ENCODE results near the gene PIBF1. TPM values are rescaled to one million over a fixed set of nuclear protein-coding genes. Genes with fewer than 3 reads are reported as not detected.
"Not testable (repeated sequence)": the region's sequence is repeated elsewhere in the genome, so short reads cannot be mapped to it uniquely, and the experiment has no call there.

The PIBF1 gene
- total RNA-seq, 2 experiments from 2014 or later = 25.5 to 28.6 TPM

DNA sequence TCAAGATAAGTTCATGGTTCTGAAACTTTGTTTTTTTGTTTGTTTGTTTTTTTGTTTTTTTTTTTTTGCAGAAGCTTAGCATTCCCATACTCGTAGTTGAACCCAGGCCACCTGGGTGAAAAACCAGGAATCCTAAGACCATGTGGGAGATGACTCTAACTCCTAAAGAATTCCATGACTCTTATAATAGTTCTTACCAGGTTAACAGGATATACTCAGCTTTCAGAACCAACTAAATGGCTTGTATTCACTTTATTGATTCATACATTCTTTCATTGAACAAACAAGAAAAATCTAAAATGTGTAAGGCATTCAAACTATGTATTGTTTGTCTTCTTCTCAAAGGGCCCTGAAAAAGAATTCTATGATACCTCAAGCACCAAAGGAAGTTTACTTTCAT, 236.4 kb downstream of the PIBF1 start:
- ATAC-seq (ENCODE audit: low read depth) = no peak
- POLR2A ChIA-PET = no interaction called here
- H3K27me3 Mint-ChIP-seq = no peaks in the 10 kb centered on the region
- no peaks in the 10 kb centered on the region for H3K4me1 Mint-ChIP-seq
- peaks cover 14% of the 10 kb centered on the region for H3K36me3 Mint-ChIP-seq
- no peak overlapping the region for H3K4me3 Mint-ChIP-seq
- no peak overlapping the region for H3K27ac Mint-ChIP-seq
- no peak for DNase-seq
- no peaks in the 10 kb centered on the region for H3K9me3 Mint-ChIP-seq

DNA sequence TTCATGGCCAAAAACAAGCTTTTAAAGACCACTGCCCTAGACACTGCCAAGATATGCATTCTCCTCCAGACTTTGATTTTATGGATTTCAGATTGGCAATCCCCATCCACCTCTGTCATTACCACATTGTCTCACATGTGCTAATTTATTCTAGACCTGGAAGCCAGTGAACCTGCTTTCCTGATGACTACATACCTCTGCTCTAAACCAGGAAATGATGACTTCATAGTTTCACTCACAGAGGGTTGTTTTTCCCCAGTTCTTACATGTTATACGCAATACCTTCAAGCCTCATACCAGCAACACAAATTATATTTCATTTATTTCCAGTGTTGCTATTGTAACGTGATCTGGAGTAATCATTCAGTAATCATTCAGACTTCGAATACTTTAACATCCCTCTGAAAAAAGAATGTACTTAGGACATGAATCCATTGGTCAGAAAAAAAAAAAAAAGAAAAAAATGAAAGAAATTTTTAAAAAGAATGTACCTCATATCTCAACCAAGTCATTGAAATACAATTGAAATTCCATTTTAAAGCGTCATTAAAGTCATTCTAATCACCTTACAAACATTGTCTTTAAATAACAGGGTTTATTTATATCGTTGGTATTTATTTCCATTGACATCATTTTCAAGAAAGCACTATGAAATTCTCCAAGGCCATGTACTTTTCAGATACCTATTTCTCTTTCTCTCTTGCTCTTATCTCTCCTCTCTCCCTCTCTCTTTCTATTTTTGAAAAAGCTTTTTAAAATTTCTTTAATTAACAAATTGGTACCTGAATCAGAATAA, 243.5 kb downstream of the PIBF1 start:
- no peaks in the 10 kb centered on the region for H3K9me3 Mint-ChIP-seq
- H3K27ac Mint-ChIP-seq = no peak overlapping the region
- no peak for DNase-seq
- H3K4me1 Mint-ChIP-seq = peaks cover 2% of the 10 kb centered on the region
- POLR2A ChIA-PET = no interaction called here
- no peak for ATAC-seq (ENCODE audit: low read depth)
- H3K27me3 Mint-ChIP-seq = no peaks in the 10 kb centered on the region
- H3K4me3 Mint-ChIP-seq = no peak overlapping the region
- peaks cover 7% of the 10 kb centered on the region for H3K36me3 Mint-ChIP-seq

DNA sequence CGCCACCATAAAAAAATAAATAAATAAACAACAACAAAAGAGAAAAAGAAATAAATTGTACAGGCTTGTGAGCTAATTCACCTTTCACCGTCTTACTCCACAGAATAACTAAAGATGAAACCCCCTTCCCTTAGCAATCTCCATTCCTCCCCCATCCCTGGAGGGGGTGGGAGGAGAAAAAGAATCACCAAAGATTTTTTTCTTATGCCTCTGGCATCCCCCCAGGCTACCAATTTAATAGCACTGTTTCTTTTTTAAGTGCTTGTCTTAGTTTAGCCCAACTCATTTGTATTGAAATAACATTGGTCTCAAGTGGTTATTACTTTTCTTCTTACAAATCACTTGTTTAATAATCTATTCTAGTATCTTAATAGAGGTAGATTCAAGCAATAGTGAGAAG, 253.0 kb downstream of the PIBF1 start:
- ATAC-seq (ENCODE audit: low read depth) = no peak
- H3K4me1 Mint-ChIP-seq = no peaks in the 10 kb centered on the region
- no peaks in the 10 kb centered on the region for H3K27me3 Mint-ChIP-seq
- POLR2A ChIA-PET = no interaction called here
- no peak for DNase-seq
- H3K27ac Mint-ChIP-seq = no peak overlapping the region
- H3K4me3 Mint-ChIP-seq = no peak overlapping the region
- H3K36me3 Mint-ChIP-seq = no peaks in the 10 kb centered on the region
- H3K9me3 Mint-ChIP-seq = no peaks in the 10 kb centered on the region

DNA sequence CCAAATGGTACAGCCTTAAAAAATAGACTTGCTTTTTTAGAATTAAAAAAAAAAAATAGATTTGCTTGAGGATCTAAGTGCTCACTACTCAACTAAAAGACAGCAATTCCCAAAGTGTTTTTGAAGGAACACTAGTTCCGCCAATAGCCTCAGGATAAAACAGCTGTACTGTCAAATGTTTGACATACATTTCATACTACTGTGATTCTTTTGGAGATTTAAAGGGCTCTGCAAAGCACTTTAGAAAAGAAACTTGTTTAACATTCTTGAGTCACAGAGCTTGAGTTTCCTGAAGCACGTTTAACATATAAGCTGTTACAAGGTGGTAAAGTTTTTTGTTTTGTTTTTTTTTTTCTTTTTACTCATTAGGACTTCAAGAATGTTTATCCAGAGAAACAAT, 253.7 kb downstream of the PIBF1 start:
- no peak overlapping the region for H3K4me3 Mint-ChIP-seq
- H3K4me1 Mint-ChIP-seq = no peaks in the 10 kb centered on the region
- no peak for ATAC-seq (ENCODE audit: low read depth)
- H3K36me3 Mint-ChIP-seq = no peaks in the 10 kb centered on the region
- no peaks in the 10 kb centered on the region for H3K9me3 Mint-ChIP-seq
- no peak overlapping the region for H3K27ac Mint-ChIP-seq
- no peaks in the 10 kb centered on the region for H3K27me3 Mint-ChIP-seq
- POLR2A ChIA-PET = interaction anchor here (0.7 kb wide), 1 partner anchor 33 kb away, joined by 3 read pairs; no protein-coding TSS in a partner anchor
- DNase-seq = no peak

DNA sequence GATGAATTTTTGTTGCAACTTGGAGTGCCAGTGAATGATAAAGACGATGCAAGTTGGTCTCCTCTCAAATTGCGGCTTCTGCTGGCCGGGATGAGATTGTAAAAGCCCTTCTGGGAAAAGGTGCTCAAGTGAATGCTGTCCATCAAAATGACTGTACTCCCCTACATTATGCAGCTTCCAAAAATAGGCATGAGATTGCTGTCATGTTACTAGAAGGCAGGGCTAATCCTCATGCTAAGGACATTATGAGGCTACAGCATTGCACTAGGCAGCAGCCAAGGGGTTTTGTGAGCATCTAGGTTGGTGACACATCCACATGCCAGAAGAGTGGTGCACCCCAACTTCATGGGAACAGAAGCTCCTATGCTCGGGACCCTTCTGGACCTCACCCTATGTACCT, 254.6 kb downstream of the PIBF1 start:
- POLR2A ChIA-PET = no interaction called here
- Mint-ChIP-seq H3K27me3 (no peaks in the 10 kb centered on the region), H3K9me3 (no peaks in the 10 kb centered on the region), H3K27ac (no peak overlapping the region), H3K36me3 (no peaks in the 10 kb centered on the region), H3K4me3 (no peak overlapping the region), H3K4me1 (no peaks in the 10 kb centered on the region)
- DNase-seq = no peak
- no peak for ATAC-seq (ENCODE audit: low read depth)

DNA sequence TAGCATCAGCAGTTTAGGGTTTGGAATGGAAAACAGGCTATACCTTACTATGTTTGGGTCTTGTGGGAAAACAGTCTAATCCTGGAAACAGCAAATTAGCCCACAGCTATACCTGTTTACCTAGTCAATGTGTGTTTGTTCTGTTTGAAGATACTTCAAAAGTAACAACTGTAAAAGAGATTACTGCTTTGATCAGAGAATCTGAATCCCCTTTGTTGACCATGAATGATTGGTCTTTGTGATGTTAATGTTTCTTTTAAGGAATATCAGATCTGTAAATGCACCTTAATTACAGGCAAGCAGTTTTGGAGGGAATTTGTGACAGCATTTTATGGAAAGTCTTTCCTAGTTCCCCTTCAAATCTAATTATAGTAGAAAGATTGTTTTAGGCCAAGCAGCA, 256.1 kb downstream of the PIBF1 start:
- DNase-seq = no peak
- H3K4me1 Mint-ChIP-seq = no peaks in the 10 kb centered on the region
- H3K36me3 Mint-ChIP-seq = no peaks in the 10 kb centered on the region
- no peaks in the 10 kb centered on the region for H3K27me3 Mint-ChIP-seq
- no peaks in the 10 kb centered on the region for H3K9me3 Mint-ChIP-seq
- no peak overlapping the region for H3K4me3 Mint-ChIP-seq
- ATAC-seq (ENCODE audit: low read depth) = no peak
- POLR2A ChIA-PET = no interaction called here
- no peak overlapping the region for H3K27ac Mint-ChIP-seq

DNA sequence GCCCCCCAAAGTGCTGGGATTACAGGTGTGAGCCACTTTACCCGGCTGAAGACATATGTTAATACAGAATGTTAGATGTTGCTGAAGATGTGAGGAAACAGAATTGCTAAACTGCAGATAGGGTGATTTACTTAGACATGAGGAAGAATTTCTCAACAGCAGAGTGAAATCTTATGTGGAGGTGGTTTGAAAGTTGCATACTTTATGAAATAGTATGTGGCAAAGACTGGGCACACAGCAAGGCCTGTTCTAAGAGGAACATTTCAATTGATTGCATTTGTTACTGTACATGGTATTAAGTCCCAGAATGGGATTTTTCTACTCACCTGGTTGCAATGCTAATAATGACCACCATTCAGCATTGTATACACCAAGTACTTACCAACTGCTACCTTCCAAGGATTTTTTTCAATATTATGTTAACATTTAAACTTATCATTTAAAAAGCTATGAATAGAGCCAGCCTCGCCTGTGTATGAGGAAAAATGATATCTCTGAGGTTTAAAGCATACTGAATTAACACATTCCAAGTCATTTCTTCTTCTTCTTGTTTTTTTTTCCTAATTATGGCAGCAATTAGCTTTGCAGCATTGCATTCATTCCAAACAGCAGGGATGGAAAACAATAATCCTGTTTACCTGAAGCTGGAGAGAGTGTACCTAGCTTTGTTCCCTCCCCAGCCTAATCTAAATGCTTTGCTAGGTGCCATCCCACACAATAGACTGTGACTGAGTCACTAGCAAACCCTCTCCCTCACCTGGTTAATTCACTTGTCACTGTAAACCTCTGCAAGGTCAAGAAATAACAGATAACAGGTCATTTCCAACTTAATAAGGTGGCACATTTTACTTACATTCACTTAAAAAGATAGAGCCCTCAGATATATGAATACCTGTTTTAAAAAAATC, 257.5 kb downstream of the PIBF1 start:
- POLR2A ChIA-PET = no interaction called here

DNA sequence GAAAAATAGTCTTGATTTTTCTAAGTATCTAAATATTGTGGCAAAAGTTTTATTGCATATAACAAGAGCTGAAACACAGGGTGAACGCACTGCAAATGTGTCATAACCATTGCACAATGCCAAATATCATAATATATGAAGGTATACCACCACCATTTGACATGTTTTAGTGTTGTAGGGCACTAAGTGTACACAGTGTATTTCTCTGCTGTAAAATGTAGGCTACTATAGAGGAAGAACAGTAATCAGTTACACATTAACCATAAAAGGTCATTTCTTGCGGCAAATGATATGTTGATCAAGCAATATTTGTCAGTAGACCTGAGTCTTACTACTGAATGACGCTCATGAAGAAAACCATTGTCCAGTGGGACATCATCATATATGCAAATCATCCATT, 258.6 kb downstream of the PIBF1 start:
- H3K4me3 Mint-ChIP-seq = no peak overlapping the region
- H3K36me3 Mint-ChIP-seq = no peaks in the 10 kb centered on the region
- H3K9me3 Mint-ChIP-seq = no peaks in the 10 kb centered on the region
- POLR2A ChIA-PET = no interaction called here
- DNase-seq (no peak), ATAC-seq (ENCODE audit: low read depth) (no peak)
- no peaks in the 10 kb centered on the region for H3K4me1 Mint-ChIP-seq
- H3K27me3 Mint-ChIP-seq = no peaks in the 10 kb centered on the region
- H3K27ac Mint-ChIP-seq = no peak overlapping the region

More for the DNA sequence above, 257.5 kb downstream of the PIBF1 start:
- Mint-ChIP-seq H3K27me3 (no peaks in the 10 kb centered on the region), H3K4me3 (no peak overlapping the region), H3K27ac (no peak overlapping the region), H3K36me3 (no peaks in the 10 kb centered on the region), H3K4me1 (no peaks in the 10 kb centered on the region), H3K9me3 (no peaks in the 10 kb centered on the region)
- no peak for DNase-seq
- ATAC-seq (ENCODE audit: low read depth) = no peak

DNA sequence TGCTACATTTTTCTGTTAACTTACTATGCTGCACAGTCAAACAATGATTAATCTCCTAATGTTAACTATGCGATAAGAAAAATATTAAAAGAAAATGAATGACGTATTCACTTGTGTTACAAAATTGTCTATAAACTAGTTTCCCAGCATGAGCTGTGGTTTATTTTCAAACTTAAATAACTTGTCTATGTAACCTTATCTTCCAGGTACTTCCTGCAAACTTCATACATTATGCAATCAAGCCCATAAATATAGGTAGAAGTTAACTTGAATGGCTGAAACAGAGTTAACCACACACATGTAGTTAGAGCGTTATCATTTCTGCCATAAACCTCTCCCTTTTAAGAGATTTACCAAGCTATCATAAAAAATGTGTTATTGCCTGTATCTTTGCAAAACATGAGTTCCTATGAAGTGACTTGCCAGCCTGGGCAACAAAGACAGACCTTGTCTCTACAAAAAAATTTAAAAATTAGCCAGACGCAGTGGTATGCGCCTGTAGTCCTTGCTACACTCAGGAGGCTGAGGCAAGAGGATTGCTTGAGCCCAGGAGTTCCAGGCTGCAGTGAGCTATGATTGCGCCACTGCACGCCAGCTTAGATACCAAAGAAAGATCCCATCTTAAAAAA, 259.1 kb downstream of the PIBF1 start:
- no peaks in the 10 kb centered on the region for H3K4me1 Mint-ChIP-seq
- POLR2A ChIA-PET = no interaction called here
- H3K9me3 Mint-ChIP-seq = no peaks in the 10 kb centered on the region
- no peaks in the 10 kb centered on the region for H3K27me3 Mint-ChIP-seq
- DNase-seq = no peak
- no peaks in the 10 kb centered on the region for H3K36me3 Mint-ChIP-seq
- H3K27ac Mint-ChIP-seq = no peak overlapping the region
- ATAC-seq (ENCODE audit: low read depth) = no peak
- no peak overlapping the region for H3K4me3 Mint-ChIP-seq

DNA sequence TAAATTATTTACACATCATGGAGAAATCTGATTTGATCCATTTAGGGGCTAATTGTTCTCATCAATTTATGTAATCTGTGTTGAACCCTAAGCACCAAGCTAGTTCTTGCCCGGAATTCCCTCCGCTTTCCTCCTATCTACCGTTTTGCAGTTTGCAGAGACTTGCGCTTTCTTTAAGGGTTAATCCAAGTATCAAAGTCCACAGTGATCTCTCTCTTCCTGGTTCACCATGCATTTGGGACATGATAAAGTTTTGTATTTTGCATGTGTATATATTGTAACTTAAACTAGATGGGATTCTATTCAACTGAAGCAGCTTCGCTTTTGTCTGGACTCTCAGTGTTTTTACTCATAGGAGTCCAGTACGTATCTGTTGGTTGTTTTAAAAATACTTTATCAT, 263.1 kb downstream of the PIBF1 start:
- H3K9me3 Mint-ChIP-seq = no peaks in the 10 kb centered on the region
- DNase-seq (no peak), ATAC-seq (ENCODE audit: low read depth) (no peak)
- POLR2A ChIA-PET = interaction anchor here (0.6 kb wide), 1 partner anchor 135 kb away, joined by 5 read pairs; no protein-coding TSS in a partner anchor
- no peak overlapping the region for H3K4me3 Mint-ChIP-seq
- peaks cover 3% of the 10 kb centered on the region for H3K27me3 Mint-ChIP-seq
- H3K4me1 Mint-ChIP-seq = no peaks in the 10 kb centered on the region
- no peaks in the 10 kb centered on the region for H3K36me3 Mint-ChIP-seq
- H3K27ac Mint-ChIP-seq = no peak overlapping the region

DNA sequence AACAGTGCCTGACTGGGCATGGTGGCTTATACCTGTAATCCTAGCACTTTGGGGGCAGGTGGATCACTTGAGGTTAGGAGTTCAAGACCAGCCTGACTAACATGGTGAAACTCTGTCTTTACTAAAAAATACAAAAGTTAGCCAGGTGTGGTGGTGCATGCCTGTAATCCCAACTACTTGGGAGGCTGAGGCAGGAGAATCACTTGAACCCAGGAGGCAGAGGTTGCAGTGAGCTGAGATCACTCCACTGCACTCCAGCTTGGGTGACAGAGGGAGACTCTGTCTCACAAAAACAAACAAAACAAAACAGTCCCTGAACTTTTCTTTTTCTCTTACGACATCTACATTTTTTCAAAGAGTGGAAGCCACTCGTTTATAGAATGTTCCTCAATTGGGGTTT, 266.7 kb downstream of the PIBF1 start:
- H3K4me1 Mint-ChIP-seq; H3K9me3 Mint-ChIP-seq; H3K27me3 Mint-ChIP-seq; H3K27ac Mint-ChIP-seq; H3K36me3 Mint-ChIP-seq; ATAC-seq (ENCODE audit: low read depth); H3K4me3 Mint-ChIP-seq; DNase-seq; POLR2A ChIA-PET: not testable (repeated sequence)

DNA sequence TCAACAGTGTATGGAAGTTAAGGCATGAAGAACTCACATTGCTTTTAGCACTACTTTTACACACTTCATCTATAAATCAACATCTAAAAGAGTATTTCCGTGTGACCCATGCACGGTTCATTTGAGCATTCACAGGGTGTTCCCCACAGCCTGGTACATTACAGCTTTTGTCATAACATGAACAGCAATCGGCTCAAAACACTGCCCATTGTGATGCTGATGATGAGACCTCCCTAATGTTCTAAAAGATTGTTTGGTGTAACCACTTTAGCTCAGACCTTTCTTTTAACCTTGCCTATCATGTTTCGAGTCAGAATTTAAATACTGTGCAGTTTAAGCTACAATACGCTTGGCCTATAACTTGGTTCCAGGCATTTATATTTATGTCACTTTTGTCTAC, 272.8 kb downstream of the PIBF1 start:
- Mint-ChIP-seq H3K4me3 (no peak overlapping the region), H3K9me3 (peaks cover 1% of the 10 kb centered on the region), H3K27ac (no peak overlapping the region), H3K4me1 (peaks cover 8% of the 10 kb centered on the region), H3K36me3 (no peaks in the 10 kb centered on the region), H3K27me3 (peaks cover 26% of the 10 kb centered on the region)
- POLR2A ChIA-PET = no interaction called here
- ATAC-seq (ENCODE audit: low read depth) = no peak
- no peak for DNase-seq

DNA sequence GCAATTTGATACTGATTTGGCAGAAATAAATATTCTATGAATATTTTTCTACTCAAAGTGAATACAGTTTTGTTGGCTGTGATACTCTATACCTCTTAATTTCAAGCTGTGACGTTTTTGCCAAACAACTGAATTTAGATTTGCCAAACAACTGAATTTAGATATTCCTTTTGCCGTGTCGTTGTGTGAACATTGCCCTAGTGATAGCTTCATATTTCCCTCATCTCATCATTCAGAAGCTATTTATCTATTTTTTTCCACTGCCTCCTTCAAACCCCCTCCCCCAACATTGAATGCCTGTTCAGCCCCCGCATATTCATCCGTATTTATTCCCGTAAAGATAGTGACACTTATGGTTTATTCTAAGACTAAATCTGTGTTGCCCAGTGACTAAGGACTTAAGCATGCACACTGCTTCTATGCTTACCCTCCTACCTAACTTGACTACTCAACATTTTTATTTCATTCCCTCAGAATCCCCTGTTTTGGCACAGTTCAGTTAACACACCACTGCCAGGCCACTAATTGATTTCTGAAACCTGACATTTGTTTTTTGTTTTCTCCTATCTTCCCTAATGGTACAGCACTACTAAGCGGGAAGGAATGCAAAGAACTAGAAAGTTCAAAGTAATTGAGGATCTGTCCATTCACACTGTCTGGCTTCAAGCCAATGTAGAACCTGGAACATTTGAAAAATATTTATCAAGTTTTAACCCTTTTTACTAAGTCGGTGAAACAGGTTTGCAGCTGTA, 274.1 kb downstream of the PIBF1 start:
- Mint-ChIP-seq H3K36me3 (no peaks in the 10 kb centered on the region), H3K4me1 (peaks cover 16% of the 10 kb centered on the region), H3K27me3 (peaks cover 26% of the 10 kb centered on the region), H3K4me3 (no peak overlapping the region), H3K27ac (no peak overlapping the region), H3K9me3 (no peaks in the 10 kb centered on the region)
- ATAC-seq (ENCODE audit: low read depth) (no peak), DNase-seq (no peak)
- POLR2A ChIA-PET = no interaction called here
